Measurements from ENCODE around the gene UNKL.

The UNKL gene

DNA sequence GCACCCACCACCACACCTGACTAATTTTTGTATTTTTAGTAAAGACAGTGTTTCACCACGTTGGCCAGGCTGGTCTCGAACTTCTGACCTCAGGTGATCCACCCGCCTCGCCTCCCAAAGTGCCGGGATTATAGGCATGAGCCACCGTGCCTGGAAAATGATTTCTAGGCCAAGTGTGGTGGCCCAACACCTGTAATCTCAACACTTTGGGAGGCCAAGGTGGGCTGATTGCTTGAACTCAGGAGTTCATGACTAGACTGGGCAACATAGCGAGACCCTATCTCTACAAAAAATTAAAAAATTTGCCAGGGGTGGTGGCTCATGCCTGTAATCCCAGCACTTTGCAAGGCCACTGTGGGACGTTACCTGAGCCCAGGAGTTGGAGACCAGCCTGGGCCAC, 92.1 kb downstream of the UNKL start:
- TF ChIP-seq, protein P1, sequence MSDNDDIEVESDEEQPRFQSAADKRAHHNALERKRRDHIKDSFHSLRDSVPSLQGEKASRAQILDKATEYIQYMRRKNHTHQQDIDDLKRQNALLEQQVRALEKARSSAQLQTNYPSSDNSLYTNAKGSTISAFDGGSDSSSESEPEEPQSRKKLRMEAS (IDR thresholded peaks at IDR 0.05): no peak
- TF ChIP-seq TEAD4 (IDR thresholded peaks at IDR 0.05) (no peak), TCF12 (IDR thresholded peaks at IDR 0.05; ENCODE audit: low read depth) (no peak), NFIC (IDR thresholded peaks at IDR 0.05) (no peak), EP300 (IDR thresholded peaks at IDR 0.05; ENCODE audit: borderline replicate concordance) (no peak), FOXM1 (IDR thresholded peaks at IDR 0.05; ENCODE audit: borderline replicate concordance, low read depth) (no peak), CEBPB (IDR thresholded peaks at IDR 0.05) (no peak), CREB1 (IDR thresholded peaks at IDR 0.05; ENCODE audit: low read depth) (no peak), EGR1 (IDR thresholded peaks at IDR 0.05) (no peak), TAF1 (IDR thresholded peaks at IDR 0.05; ENCODE audit: low read depth) (no peak), ZBTB7A (IDR thresholded peaks at IDR 0.05; ENCODE audit: low read depth) (no peak), RAD21 (IDR thresholded peaks at IDR 0.05; ENCODE audit: low read depth) (no peak), YY1 (IDR thresholded peaks at IDR 0.05; ENCODE audit: low read depth) (no peak)
- TF ChIP-seq, protein P2, sequence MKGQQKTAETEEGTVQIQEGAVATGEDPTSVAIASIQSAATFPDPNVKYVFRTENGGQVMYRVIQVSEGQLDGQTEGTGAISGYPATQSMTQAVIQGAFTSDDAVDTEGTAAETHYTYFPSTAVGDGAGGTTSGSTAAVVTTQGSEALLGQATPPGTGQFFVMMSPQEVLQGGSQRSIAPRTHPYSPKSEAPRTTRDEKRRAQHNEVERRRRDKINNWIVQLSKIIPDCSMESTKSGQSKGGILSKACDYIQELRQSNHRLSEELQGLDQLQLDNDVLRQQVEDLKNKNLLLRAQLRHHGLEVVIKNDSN (IDR thresholded peaks at IDR 0.05): no peak
- TF ChIP-seq, protein P3, sequence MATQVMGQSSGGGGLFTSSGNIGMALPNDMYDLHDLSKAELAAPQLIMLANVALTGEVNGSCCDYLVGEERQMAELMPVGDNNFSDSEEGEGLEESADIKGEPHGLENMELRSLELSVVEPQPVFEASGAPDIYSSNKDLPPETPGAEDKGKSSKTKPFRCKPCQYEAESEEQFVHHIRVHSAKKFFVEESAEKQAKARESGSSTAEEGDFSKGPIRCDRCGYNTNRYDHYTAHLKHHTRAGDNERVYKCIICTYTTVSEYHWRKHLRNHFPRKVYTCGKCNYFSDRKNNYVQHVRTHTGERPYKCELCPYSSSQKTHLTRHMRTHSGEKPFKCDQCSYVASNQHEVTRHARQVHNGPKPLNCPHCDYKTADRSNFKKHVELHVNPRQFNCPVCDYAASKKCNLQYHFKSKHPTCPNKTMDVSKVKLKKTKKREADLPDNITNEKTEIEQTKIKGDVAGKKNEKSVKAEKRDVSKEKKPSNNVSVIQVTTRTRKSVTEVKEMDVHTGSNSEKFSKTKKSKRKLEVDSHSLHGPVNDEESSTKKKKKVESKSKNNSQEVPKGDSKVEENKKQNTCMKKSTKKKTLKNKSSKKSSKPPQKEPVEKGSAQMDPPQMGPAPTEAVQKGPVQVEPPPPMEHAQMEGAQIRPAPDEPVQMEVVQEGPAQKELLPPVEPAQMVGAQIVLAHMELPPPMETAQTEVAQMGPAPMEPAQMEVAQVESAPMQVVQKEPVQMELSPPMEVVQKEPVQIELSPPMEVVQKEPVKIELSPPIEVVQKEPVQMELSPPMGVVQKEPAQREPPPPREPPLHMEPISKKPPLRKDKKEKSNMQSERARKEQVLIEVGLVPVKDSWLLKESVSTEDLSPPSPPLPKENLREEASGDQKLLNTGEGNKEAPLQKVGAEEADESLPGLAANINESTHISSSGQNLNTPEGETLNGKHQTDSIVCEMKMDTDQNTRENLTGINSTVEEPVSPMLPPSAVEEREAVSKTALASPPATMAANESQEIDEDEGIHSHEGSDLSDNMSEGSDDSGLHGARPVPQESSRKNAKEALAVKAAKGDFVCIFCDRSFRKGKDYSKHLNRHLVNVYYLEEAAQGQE (IDR thresholded peaks at IDR 0.05; ENCODE audit: low read depth): no peak

DNA sequence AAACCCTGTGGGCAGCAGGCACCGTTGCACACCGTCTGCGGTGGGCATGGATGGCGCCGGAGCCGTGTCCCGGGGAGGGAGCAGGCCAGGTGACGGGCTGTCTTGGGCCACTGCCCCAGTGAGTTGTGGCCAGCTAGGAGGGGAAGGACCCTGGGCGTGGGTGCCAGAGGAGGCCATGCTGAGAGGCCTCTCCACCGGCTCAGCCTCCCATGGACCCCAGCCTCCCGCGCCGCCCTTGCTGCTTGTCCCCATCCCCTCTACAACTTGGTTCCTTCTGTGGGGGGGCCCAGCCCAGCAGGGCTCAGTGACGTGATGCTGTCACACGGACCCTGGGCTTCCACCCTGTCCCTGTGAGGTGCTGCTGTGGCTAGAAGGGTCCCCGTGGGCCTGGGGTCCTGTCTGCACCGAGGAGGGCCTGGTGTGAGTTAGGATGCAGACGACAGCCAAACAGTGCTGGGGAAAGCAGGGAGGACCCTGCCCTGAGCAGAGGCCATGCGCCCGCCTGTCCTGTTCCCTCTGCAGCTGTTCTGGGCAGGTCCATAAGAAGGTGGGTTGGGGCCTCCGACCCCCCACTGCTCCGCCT, 93.8 kb downstream of the UNKL start:
- TF ChIP-seq, protein P2 (IDR thresholded peaks at IDR 0.05): no peak
- TF ChIP-seq EP300 (IDR thresholded peaks at IDR 0.05; ENCODE audit: borderline replicate concordance): no peak
- TF ChIP-seq TCF12 (IDR thresholded peaks at IDR 0.05; ENCODE audit: low read depth): no peak
- no peak for TF ChIP-seq NFIC (IDR thresholded peaks at IDR 0.05)
- TF ChIP-seq ZBTB7A (IDR thresholded peaks at IDR 0.05; ENCODE audit: low read depth): no peak
- no peak for TF ChIP-seq FOXM1 (IDR thresholded peaks at IDR 0.05; ENCODE audit: borderline replicate concordance, low read depth)
- no peak for TF ChIP-seq TAF1 (IDR thresholded peaks at IDR 0.05; ENCODE audit: low read depth)
- TF ChIP-seq, protein P1 (IDR thresholded peaks at IDR 0.05): no peak
- TF ChIP-seq RAD21 (IDR thresholded peaks at IDR 0.05; ENCODE audit: low read depth): no peak
- TF ChIP-seq YY1 (IDR thresholded peaks at IDR 0.05; ENCODE audit: low read depth): no peak
- TF ChIP-seq CEBPB (IDR thresholded peaks at IDR 0.05): no peak
- TF ChIP-seq CREB1 (IDR thresholded peaks at IDR 0.05; ENCODE audit: low read depth): no peak
- TF ChIP-seq, protein P3 (IDR thresholded peaks at IDR 0.05; ENCODE audit: low read depth): no peak
- no peak for TF ChIP-seq TEAD4 (IDR thresholded peaks at IDR 0.05)
- TF ChIP-seq EGR1 (IDR thresholded peaks at IDR 0.05): no peak

DNA sequence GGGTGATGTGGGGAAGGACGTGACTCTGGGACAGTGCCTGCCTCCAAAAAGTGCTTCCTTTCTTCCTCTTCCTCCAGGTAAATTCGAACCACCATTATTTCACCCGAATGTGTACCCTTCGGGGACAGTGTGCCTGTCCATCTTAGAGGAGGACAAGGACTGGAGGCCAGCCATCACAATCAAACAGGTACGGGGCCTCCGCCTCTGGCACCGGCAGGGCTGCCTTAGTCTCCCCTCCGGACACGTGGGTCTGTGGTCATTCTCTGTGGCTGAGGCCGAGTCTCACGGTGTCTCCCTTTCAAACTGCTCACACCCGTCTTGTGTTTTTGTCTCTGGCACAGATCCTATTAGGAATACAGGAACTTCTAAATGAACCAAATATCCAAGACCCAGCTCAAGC, 94.4 kb downstream of the UNKL start:
- TF ChIP-seq FOXM1 (IDR thresholded peaks at IDR 0.05; ENCODE audit: borderline replicate concordance, low read depth) (no peak), EGR1 (IDR thresholded peaks at IDR 0.05) (no peak), EP300 (IDR thresholded peaks at IDR 0.05; ENCODE audit: borderline replicate concordance) (no peak), RAD21 (IDR thresholded peaks at IDR 0.05; ENCODE audit: low read depth) (no peak), NFIC (IDR thresholded peaks at IDR 0.05) (no peak)
- TF ChIP-seq, protein P1 (IDR thresholded peaks at IDR 0.05): no peak

DNA sequence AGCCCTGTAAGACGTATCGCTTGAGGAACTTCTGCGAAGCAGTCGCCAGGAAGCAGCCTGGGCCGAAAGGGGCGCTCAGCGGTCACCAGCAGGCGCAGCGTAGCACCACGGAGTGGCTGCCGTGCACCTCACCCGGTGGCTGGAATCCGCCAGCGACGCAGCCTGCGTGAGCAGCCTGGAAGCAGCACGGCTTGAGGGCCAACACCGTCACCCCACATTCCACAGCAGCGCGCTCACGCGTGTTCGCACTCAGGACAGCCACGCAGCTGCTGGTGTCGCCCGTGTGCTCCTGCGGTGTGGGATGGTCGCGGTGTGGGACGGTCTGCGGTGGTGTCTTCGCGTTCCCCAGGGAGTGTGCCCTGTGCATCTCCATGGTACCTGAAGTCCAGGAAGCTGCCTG, 95.5 kb downstream of the UNKL start:
- TF ChIP-seq CREB1 (IDR thresholded peaks at IDR 0.05; ENCODE audit: low read depth) (no peak), EGR1 (IDR thresholded peaks at IDR 0.05) (no peak), EP300 (IDR thresholded peaks at IDR 0.05; ENCODE audit: borderline replicate concordance) (no peak), TEAD4 (IDR thresholded peaks at IDR 0.05) (no peak), RAD21 (IDR thresholded peaks at IDR 0.05; ENCODE audit: low read depth) (no peak), ZBTB7A (IDR thresholded peaks at IDR 0.05; ENCODE audit: low read depth) (no peak), TAF1 (IDR thresholded peaks at IDR 0.05; ENCODE audit: low read depth) (no peak), YY1 (IDR thresholded peaks at IDR 0.05; ENCODE audit: low read depth) (no peak), CEBPB (IDR thresholded peaks at IDR 0.05) (no peak), FOXM1 (IDR thresholded peaks at IDR 0.05; ENCODE audit: borderline replicate concordance, low read depth) (no peak), NFIC (IDR thresholded peaks at IDR 0.05) (no peak), TCF12 (IDR thresholded peaks at IDR 0.05; ENCODE audit: low read depth) (no peak)
- TF ChIP-seq, protein P1 (IDR thresholded peaks at IDR 0.05): no peak
- TF ChIP-seq, protein P3 (IDR thresholded peaks at IDR 0.05; ENCODE audit: low read depth): no peak
- TF ChIP-seq, protein P2 (IDR thresholded peaks at IDR 0.05): no peak

All from Ishikawa (cell line).